Measurements from ENCODE around the gene STPG2.

The STPG2 gene

GRCh38 chr4:97836662-97837061 lies 306.6 kb downstream of the STPG2 start:
- in situ Hi-C loops (cut with MboI; ENCODE audit: low sequenced_read_pairs, unreplicated experiment), result no loop called here
- TF ChIP-seq CTCF (IDR thresholded peaks at IDR 0.05; ENCODE audit: borderline replicate concordance, control extremely low read depth, extremely low read depth, insufficient read depth, missing control alignments), result no peak
- no peak for DNase-seq (ENCODE audit: low spot score)

GRCh38 chr4:97828646-97829045 lies 314.6 kb downstream of the STPG2 start:
- no peak for TF ChIP-seq CTCF (IDR thresholded peaks at IDR 0.05; ENCODE audit: borderline replicate concordance, control extremely low read depth, extremely low read depth, insufficient read depth, missing control alignments)
- DNase-seq (ENCODE audit: low spot score), result no peak
- in situ Hi-C loops (cut with MboI; ENCODE audit: low sequenced_read_pairs, unreplicated experiment), result no loop called here

GRCh38 chr4:97819294-97819693 lies 324.0 kb downstream of the STPG2 start:
- no peak for TF ChIP-seq CTCF (IDR thresholded peaks at IDR 0.05; ENCODE audit: borderline replicate concordance, control extremely low read depth, extremely low read depth, insufficient read depth, missing control alignments)
- in situ Hi-C loops (cut with MboI; ENCODE audit: low sequenced_read_pairs, unreplicated experiment), result no loop called here
- no peak for DNase-seq (ENCODE audit: low spot score)

GRCh38 chr4:97812768-97813167 lies 330.5 kb downstream of the STPG2 start:
- TF ChIP-seq CTCF (IDR thresholded peaks at IDR 0.05; ENCODE audit: borderline replicate concordance, control extremely low read depth, extremely low read depth, insufficient read depth, missing control alignments), result no peak
- in situ Hi-C loops (cut with MboI; ENCODE audit: low sequenced_read_pairs, unreplicated experiment), result no loop called here
- DNase-seq (ENCODE audit: low spot score), result no peak

- TF ChIP-seq CTCF (IDR thresholded peaks at IDR 0.05; ENCODE audit: borderline replicate concordance, control extremely low read depth, extremely low read depth, insufficient read depth, missing control alignments), result no peak
- in situ Hi-C loops (cut with MboI; ENCODE audit: low sequenced_read_pairs, unreplicated experiment), result no loop called here
- DNase-seq (ENCODE audit: low spot score), result no peak
These were observed 356.9 kb downstream of the STPG2 start for GRCh38 chr4:97786306-97786920.

- in situ Hi-C loops (cut with MboI; ENCODE audit: low sequenced_read_pairs, unreplicated experiment), result no loop called here
- DNase-seq (ENCODE audit: low spot score), result no peak
- TF ChIP-seq CTCF (IDR thresholded peaks at IDR 0.05; ENCODE audit: borderline replicate concordance, control extremely low read depth, extremely low read depth, insufficient read depth, missing control alignments), result no peak
These were observed 365.1 kb downstream of the STPG2 start for GRCh38 chr4:97778174-97778573.

Measured in GM13976 (cell line).